Measurements from ENCODE around the gene CTPS1. TPM values are rescaled to one million over a fixed set of nuclear protein-coding genes. Genes with fewer than 3 reads are reported as not detected.

The CTPS1 gene
- total RNA-seq, 1 donor from 2014 or later = 60.5 TPM

DNA sequence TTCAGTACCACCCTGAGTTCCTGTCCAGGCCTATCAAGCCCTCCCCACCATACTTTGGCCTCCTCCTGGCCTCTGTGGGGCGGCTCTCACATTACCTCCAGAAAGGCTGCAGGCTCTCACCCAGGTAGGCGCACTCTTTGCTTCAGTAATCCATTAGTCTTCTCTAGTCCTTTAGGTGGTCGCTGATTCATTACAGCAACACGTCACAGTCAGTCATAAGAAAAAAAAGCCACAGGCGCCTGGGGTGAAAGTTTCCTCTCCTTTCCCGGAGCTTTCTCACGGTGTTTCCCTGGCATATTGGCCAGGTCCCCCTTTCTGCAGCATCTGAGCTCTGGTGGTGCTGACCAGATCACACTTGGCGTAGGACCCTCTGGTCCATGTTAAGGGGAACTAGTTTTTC, 30.0 kb downstream of the CTPS1 start:
- no peak for TF ChIP-seq CTCF (conservative IDR thresholded peaks at IDR 0.05)
- H3K36me3 Mint-ChIP-seq = peaks cover 51% of the 10 kb centered on the region
- H3K4me3 Mint-ChIP-seq = no peak overlapping the region
- peaks cover 5% of the 10 kb centered on the region for H3K4me1 Mint-ChIP-seq (ENCODE audit: unreplicated experiment)
- DNase-seq (ENCODE audit: extremely low spot score, unreplicated experiment) = no peak
- no peaks in the 10 kb centered on the region for H3K27me3 Mint-ChIP-seq
- peak overlapping the region; percentile 79 for H3K27ac Mint-ChIP-seq
- H3K9me3 Mint-ChIP-seq = no peaks in the 10 kb centered on the region

DNA sequence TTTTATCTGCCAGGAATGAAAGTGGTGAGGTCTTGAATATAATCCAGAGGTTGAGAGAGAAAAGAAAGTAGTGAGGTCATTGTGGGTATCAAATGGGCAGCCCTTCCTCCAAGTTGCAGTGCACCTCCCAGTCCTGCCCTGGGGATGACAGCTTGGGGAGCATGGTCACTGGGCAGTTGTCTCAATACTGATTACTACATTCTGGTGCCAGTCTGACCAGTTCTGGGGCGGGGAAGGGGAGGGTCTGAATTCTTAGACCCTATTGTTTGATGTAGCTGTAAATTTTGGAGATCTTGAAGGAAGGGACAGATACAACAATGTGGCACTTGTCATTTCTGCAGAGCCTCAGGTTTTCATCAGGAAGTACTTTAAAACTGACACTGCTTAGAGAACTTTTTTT, 30.8 kb downstream of the CTPS1 start:
- H3K4me3 Mint-ChIP-seq = peak overlapping the region; percentile 14
- H3K4me1 Mint-ChIP-seq (ENCODE audit: unreplicated experiment) = peaks cover 5% of the 10 kb centered on the region
- H3K27me3 Mint-ChIP-seq = no peaks in the 10 kb centered on the region
- DNase-seq (ENCODE audit: extremely low spot score, unreplicated experiment) = no peak
- no peak for TF ChIP-seq CTCF (conservative IDR thresholded peaks at IDR 0.05)
- H3K27ac Mint-ChIP-seq = peak overlapping the region; percentile 79
- no peaks in the 10 kb centered on the region for H3K9me3 Mint-ChIP-seq
- peaks cover 50% of the 10 kb centered on the region for H3K36me3 Mint-ChIP-seq

- H3K27ac Mint-ChIP-seq = no peak overlapping the region
- peaks cover 38% of the 10 kb centered on the region for H3K36me3 Mint-ChIP-seq
- no peak for TF ChIP-seq CTCF (conservative IDR thresholded peaks at IDR 0.05)
- H3K9me3 Mint-ChIP-seq = no peaks in the 10 kb centered on the region
- DNase-seq (ENCODE audit: extremely low spot score, unreplicated experiment) = no peak
- no peak overlapping the region for H3K4me3 Mint-ChIP-seq
- no peaks in the 10 kb centered on the region for H3K27me3 Mint-ChIP-seq
- H3K4me1 Mint-ChIP-seq (ENCODE audit: unreplicated experiment) = peaks cover 5% of the 10 kb centered on the region
Measured at GRCh38 chr1:41013024-41013423, 33.5 kb downstream of the CTPS1 start.

- H3K9me3 Mint-ChIP-seq = no peaks in the 10 kb centered on the region
- H3K27ac Mint-ChIP-seq = no peak overlapping the region
- H3K4me1 Mint-ChIP-seq (ENCODE audit: unreplicated experiment) = peaks cover 5% of the 10 kb centered on the region
- peaks cover 32% of the 10 kb centered on the region for H3K36me3 Mint-ChIP-seq
- DNase-seq (ENCODE audit: extremely low spot score, unreplicated experiment) = no peak
- no peaks in the 10 kb centered on the region for H3K27me3 Mint-ChIP-seq
- no peak for TF ChIP-seq CTCF (conservative IDR thresholded peaks at IDR 0.05)
- H3K4me3 Mint-ChIP-seq = no peak overlapping the region
Measured at GRCh38 chr1:41013796-41014195, 34.3 kb downstream of the CTPS1 start.

DNA sequence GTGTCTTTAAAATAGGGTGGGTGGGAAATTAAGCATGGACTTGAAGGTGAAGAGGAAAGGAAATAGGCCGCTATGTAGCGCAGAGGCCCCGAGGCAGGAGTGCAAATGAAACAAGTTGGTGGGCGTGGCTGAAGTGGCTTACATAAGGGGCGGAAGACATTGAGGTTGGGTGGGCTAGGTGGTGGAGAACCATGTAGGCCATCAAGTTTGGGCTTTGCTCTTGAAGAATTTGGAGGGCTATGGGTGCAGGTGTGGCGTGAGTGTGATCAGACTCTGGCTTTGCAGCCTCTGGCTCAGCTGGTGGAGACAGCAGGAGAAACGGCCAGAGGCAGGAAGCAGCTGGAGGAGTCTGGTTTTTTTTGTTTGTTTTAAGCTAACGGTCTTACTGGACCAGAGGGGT, 35.4 kb downstream of the CTPS1 start:
- Mint-ChIP-seq H3K9me3 (no peaks in the 10 kb centered on the region), H3K4me3 (peak overlapping the region; percentile 32), H3K4me1 (ENCODE audit: unreplicated experiment) (peaks cover 5% of the 10 kb centered on the region), H3K27ac (peak overlapping the region; percentile 39), H3K27me3 (no peaks in the 10 kb centered on the region), H3K36me3 (peaks cover 32% of the 10 kb centered on the region)
- no peak for TF ChIP-seq CTCF (conservative IDR thresholded peaks at IDR 0.05)
- DNase-seq (ENCODE audit: extremely low spot score, unreplicated experiment) = no peak

Measured in type B pancreatic cell (in vitro differentiated cells).